GM20000 (cell line): ENCODE data around the gene TRDN.

Experiments
- DNase-seq: peaks from one replicate; pipeline ENCODE4 v3.0.0; 2012; ENCODE audit warnings: low spot score
- TF ChIP-seq, protein P1 (sequence below): IDR thresholded peaks from 2 replicates; pipeline ENCODE4 v1.5.1; 2012; ENCODE audit warnings: mild to moderate bottlenecking, control low read depth; ENCODE audit errors: extremely low read depth, missing control alignments

TRDN gene

DNA sequence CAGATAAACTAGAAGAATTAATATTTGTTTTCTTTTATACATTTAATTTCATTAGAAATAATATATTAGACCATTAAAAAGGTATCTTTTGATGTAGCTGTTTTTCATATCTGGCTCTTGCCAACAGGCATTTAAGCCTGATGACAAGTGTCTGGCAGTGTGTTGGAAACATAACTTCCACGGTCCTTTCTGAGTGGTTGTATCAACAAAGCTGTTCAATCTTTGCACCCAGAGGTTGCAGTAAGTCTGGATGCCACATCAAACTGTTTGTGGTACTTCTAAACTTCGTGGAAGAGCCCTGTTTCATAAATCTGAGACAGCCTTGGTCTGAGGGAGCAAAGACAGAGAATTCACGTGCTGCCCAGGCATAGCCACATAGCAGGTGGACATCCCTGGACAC lies 197.4 kb downstream of the TRDN start:
- no peak for DNase-seq
- TF ChIP-seq, protein P1, sequence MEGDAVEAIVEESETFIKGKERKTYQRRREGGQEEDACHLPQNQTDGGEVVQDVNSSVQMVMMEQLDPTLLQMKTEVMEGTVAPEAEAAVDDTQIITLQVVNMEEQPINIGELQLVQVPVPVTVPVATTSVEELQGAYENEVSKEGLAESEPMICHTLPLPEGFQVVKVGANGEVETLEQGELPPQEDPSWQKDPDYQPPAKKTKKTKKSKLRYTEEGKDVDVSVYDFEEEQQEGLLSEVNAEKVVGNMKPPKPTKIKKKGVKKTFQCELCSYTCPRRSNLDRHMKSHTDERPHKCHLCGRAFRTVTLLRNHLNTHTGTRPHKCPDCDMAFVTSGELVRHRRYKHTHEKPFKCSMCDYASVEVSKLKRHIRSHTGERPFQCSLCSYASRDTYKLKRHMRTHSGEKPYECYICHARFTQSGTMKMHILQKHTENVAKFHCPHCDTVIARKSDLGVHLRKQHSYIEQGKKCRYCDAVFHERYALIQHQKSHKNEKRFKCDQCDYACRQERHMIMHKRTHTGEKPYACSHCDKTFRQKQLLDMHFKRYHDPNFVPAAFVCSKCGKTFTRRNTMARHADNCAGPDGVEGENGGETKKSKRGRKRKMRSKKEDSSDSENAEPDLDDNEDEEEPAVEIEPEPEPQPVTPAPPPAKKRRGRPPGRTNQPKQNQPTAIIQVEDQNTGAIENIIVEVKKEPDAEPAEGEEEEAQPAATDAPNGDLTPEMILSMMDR, result no peak

GRCh38 chr6:123434186-123434585 lies 202.6 kb downstream of the TRDN start:
- no peak for DNase-seq

GRCh38 chr6:123430970-123431369 lies 205.8 kb downstream of the TRDN start:
- TF ChIP-seq, protein P1, result no peak
- DNase-seq, result no peak

More at GRCh38 chr6:123434186-123434585, 202.6 kb downstream of the TRDN start:
- TF ChIP-seq, protein P1, result no peak

- TF ChIP-seq, protein P1, result no peak
- DNase-seq, result no peak
These were observed 209.7 kb downstream of the TRDN start for GRCh38 chr6:123427008-123427407.

DNA sequence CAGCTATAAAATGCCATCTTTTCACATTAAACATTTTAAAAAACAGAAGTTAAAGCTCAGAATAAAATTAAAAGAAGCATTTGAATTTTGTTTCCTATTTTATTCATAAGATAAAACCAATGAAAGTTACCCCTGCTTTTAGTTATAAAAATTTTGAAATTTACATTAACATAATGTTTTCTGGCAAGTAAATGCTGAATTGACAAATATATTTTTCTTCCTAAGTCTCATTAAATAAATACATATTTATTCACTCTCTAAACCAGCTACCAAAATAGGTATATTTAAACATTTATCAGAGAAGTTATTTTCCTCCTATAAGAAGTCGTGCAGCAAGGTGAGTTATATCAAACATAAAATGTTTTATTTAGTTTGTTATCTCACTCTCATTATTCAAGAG lies 213.6 kb downstream of the TRDN start:
- TF ChIP-seq, protein P1, result no peak
- no peak for DNase-seq

- TF ChIP-seq, protein P1, result no peak
- no peak for DNase-seq
These were observed 216.2 kb downstream of the TRDN start for GRCh38 chr6:123420512-123420911.

- TF ChIP-seq, protein P1, result no peak
- no peak for DNase-seq
These were observed 218.7 kb downstream of the TRDN start for GRCh38 chr6:123418071-123418470.

DNA sequence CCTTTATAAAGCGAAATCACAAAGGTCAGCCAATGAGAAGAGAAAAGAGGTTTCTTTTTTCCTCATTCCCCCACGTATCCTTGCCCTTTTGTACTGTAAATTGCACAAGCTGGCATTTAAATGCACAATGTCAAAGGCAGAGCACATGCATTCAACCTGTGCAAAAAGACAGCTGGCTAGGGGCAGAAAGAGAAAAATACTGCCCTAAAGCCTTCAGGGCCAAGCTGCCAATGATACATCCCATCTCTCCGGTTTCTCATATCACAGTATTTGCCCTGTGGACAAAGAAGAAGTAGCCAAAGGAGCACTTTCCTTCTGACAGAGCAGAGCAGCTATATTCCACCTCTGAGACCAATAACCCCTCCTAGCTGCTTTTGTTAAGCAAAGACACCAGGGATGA lies 219.2 kb downstream of the TRDN start:
- DNase-seq, result no peak
- TF ChIP-seq, protein P1, result no peak
